ENCODE measurements around the gene SMIM41.
A peak's percentile ranks its signal among the peaks of the same experiment; 100 is the strongest.

Gene SMIM41

DNA sequence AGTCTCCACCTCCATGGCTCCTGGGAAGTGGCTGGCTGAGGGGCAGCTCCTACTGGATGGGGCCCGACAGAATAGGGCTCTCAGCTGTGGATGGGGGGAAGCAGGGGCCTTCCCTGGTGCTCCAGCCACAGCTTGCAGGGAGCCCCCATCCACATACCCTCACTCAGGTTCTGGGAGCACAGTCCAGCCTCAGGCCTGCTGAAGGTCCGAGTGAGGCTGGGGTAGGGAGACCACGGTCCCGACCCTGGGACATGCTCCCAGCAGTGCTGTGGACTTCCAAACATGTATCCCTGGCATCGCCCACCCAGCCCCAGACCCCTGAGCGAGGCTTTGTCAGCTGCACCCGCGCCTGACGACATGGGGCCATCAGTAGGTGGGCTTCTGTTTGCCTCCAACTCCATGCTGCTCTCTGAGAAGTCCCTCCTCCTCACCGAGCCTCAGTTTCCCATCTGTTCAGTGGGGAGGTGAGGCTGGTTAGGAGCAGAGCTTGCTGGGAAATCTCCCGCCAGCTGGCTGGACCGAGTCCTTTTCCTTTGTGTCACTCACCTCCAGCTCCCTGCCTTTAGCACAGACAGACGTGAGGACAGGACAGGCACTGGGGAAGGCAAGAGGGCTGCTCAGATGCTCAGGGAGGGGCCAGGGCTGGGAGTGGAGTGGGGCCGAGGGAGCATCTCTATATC is 18.9 kb upstream of the SMIM41 start:
- TF ChIP-seq ZNF274 (IDR thresholded peaks at IDR 0.05; ENCODE audit: low read depth, low read length) = no peak
- Histone ChIP-seq H3K9ac (ENCODE audit: insufficient read length, low read depth) (no peak overlapping the region), H3K27me3 (ENCODE audit: insufficient read depth, insufficient read length) (peaks cover 3% of the 10 kb centered on the region), H3K36me3 (ENCODE audit: insufficient read depth, insufficient read length, low read length) (peaks cover 41% of the 10 kb centered on the region), H3K4me3 (ENCODE audit: insufficient read length, low read depth) (no peak overlapping the region), H3K9me3 (ENCODE audit: insufficient read depth, low read length) (no peaks in the 10 kb centered on the region), H3K4me1 (ENCODE audit: insufficient read depth, insufficient read length) (peaks cover 3% of the 10 kb centered on the region)
- no peak for DNase-seq (ENCODE audit: low read depth, low spot score)

DNA sequence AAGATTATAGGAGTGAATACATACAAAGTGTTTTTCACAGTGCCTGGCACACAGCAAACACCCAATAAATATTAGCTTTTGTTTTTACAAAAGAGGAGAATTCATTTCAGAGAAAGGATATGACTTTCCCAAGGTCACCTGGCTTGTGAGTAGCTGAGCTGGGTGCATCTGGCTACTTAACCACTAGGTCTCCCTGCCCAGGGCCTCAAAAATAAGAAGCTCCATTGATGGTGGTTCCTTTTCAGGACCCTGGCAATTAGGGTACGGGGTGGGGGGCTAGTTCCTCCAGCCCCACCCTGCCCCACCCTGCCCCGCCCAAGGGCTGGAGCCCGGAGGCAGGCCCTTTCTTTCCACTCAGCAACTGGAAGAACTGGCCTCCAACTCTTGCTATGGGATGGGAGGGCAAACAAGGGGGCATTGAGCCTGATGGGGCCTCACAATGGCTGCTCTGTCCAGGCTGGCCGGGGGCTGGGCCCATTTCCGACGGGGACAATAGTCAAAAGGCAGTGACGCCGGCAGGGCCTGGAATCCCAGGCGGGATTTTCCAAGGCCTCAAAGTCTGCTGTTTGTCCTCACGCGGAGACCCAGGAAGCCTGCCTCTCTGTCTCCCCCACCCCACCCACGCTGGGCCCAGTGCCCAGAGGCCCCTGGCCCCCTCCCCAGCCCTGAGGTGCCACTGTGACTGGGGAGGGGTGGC is 17.9 kb upstream of the SMIM41 start:
- TF ChIP-seq YY1 (IDR thresholded peaks at IDR 0.05; ENCODE audit: insufficient read depth, insufficient read length) (no peak), ZNF274 (IDR thresholded peaks at IDR 0.05; ENCODE audit: low read depth, low read length) (no peak), SUZ12 (IDR thresholded peaks at IDR 0.05; ENCODE audit: extremely low read depth, insufficient read depth, insufficient read length) (no peak)
- peak overlapping the region; percentile 63 for H3K9ac ChIP-seq (ENCODE audit: insufficient read length, low read depth)
- H3K4me1 ChIP-seq (ENCODE audit: insufficient read depth, insufficient read length) = peaks cover 3% of the 10 kb centered on the region
- no peak for DNase-seq (ENCODE audit: low read depth, low spot score)
- no peak overlapping the region for H3K4me3 ChIP-seq (ENCODE audit: insufficient read length, low read depth)
- H3K27me3 ChIP-seq (ENCODE audit: insufficient read depth, insufficient read length) = peaks cover 3% of the 10 kb centered on the region
- no peaks in the 10 kb centered on the region for H3K9me3 ChIP-seq (ENCODE audit: insufficient read depth, low read length)
- H3K36me3 ChIP-seq (ENCODE audit: insufficient read depth, insufficient read length, low read length) = peaks cover 34% of the 10 kb centered on the region

DNA sequence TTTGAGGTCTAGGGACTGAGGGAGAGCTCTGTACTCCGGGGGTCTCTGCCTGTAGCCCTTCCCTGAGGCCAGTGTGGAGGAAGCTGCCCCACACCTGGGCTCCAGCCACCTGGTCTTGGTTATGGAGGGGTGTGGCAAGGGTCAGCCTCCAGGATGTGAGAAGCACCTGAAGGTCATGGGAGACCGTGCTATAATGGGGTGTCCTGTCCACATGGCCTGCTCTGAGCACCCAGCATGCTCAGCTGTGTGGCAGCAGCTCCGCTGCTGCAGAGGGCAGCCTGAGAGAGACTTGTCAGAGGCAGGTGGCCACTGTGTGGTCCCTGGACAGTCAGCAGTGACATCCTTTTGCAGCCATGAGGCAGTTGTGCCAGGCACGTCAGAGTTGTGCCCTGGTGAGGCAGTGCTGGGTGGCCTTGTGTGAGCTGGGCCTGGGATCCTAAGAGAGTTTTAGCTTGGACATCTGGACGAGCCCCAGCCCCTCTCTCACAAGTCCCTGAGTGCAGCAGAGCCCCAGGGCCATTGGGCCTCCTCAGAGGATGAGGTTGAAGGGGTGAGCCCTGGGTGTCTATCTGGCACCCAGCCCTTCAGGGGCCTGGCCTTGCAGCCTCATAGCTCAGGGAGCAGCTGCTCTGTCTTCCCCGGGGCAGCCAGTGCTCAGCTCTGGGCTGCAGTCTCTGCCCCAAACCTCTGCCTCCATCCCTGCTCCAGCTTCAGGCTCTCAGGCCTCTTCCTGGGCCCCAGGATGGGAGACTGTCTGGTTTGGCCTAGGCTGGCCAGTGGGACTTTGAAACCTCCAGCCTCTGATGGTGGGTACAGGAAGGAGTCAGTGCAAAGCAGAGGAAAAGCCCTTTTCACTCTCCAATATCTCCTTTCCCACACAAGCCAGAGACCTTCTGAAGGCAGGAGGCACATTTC is 17.1 kb upstream of the SMIM41 start:
- Histone ChIP-seq H3K27me3 (ENCODE audit: insufficient read depth, insufficient read length) (peaks cover 3% of the 10 kb centered on the region), H3K36me3 (ENCODE audit: insufficient read depth, insufficient read length, low read length) (peaks cover 25% of the 10 kb centered on the region), H3K9me3 (ENCODE audit: insufficient read depth, low read length) (no peaks in the 10 kb centered on the region), H3K4me1 (ENCODE audit: insufficient read depth, insufficient read length) (peaks cover 3% of the 10 kb centered on the region), H3K9ac (ENCODE audit: insufficient read length, low read depth) (peak overlapping the region; percentile 63), H3K4me3 (ENCODE audit: insufficient read length, low read depth) (no peak overlapping the region)
- DNase-seq (ENCODE audit: low read depth, low spot score) = no peak
- TF ChIP-seq SUZ12 (IDR thresholded peaks at IDR 0.05; ENCODE audit: extremely low read depth, insufficient read depth, insufficient read length) (no peak), YY1 (IDR thresholded peaks at IDR 0.05; ENCODE audit: insufficient read depth, insufficient read length) (no peak), ZNF274 (IDR thresholded peaks at IDR 0.05; ENCODE audit: low read depth, low read length) (no peak)

DNA sequence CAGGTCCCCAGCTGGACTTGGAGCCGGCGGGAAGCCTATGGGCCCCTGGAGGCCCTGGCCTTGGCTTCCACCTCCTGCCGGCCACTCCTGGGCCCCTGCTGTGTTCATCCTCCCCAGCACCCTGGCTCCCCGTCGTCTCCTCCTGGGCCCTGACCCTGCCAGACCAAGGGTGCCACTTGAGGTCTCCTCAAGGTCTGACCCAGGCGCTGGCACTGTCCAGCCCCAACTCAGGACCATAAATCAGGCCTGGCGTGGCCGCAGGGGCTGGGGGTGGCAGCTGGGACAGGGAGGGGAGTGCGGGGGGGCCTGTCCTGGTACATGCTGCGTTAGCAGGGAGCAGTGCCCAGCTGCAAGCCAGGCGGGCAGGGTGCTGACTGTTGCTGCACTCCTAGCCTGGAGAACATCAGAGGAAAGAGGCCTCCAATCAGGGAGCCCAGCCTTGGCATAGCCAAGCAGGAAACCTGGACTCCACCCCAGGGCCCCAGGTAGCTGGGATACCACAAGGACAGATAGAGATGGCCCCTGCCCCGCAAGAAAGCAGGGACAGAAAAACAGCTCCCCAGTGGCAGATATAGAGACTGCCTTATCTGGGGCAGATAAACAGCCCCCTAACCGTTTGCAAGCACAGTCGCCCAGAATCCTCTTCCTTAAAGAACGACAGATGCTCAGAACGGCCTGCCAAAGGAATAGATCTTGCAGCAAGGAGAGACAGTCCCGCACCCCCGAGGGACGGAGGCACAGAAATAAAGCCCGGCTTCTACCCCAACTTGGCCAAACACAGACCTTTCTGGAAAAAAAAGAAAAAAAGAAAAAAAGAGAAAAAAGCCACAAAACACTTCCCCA is 16.2 kb upstream of the SMIM41 start:
- TF ChIP-seq ZNF274 (IDR thresholded peaks at IDR 0.05; ENCODE audit: low read depth, low read length) = no peak
- no peak for TF ChIP-seq YY1 (IDR thresholded peaks at IDR 0.05; ENCODE audit: insufficient read depth, insufficient read length)
- no peak for TF ChIP-seq SUZ12 (IDR thresholded peaks at IDR 0.05; ENCODE audit: extremely low read depth, insufficient read depth, insufficient read length)
- peaks cover 18% of the 10 kb centered on the region for H3K36me3 ChIP-seq (ENCODE audit: insufficient read depth, insufficient read length, low read length)
- H3K27me3 ChIP-seq (ENCODE audit: insufficient read depth, insufficient read length) = peaks cover 3% of the 10 kb centered on the region
- no peak overlapping the region for H3K4me3 ChIP-seq (ENCODE audit: insufficient read length, low read depth)
- peaks cover 3% of the 10 kb centered on the region for H3K4me1 ChIP-seq (ENCODE audit: insufficient read depth, insufficient read length)
- H3K9me3 ChIP-seq (ENCODE audit: insufficient read depth, low read length) = no peaks in the 10 kb centered on the region
- DNase-seq (ENCODE audit: low read depth, low spot score) = no peak
- H3K9ac ChIP-seq (ENCODE audit: insufficient read length, low read depth) = no peak overlapping the region

DNA sequence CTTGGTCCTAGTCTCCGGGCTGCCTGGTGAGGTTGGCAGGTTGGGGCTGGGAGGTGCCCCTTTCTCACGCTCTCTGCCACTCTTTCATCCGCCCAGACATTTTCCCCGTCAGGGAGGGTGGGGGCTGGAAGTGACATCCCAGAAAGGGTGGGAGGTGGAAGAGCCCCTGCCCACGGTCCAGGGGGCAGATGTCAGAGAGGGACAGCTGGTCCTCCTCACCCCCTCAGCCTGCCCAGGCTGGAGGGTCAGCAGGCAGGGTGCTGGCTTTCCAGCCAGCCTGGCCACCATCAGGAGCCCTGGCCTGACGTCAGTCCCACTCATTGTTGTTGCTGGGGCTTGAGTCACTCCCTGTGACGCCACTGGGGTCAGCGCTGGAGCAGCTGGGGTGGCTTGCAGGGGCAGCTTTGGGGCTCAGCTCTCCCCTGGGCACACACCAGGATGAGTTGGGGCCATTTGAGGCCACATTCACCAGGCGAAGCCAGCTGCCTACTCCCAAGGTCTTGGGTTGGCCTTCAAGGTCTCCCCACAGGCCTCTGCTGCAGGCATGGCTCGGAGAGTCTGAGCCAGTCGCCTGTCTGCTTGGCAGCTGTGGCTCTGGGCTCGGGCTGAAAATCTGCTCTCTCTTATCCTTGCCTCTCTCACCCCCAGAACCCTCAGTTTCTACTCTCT is 15.4 kb upstream of the SMIM41 start:
- H3K4me1 ChIP-seq (ENCODE audit: insufficient read depth, insufficient read length) = peaks cover 3% of the 10 kb centered on the region
- no peak for DNase-seq (ENCODE audit: low read depth, low spot score)
- no peaks in the 10 kb centered on the region for H3K9me3 ChIP-seq (ENCODE audit: insufficient read depth, low read length)
- TF ChIP-seq YY1 (IDR thresholded peaks at IDR 0.05; ENCODE audit: insufficient read depth, insufficient read length) = no peak
- TF ChIP-seq ZNF274 (IDR thresholded peaks at IDR 0.05; ENCODE audit: low read depth, low read length) = no peak
- TF ChIP-seq SUZ12 (IDR thresholded peaks at IDR 0.05; ENCODE audit: extremely low read depth, insufficient read depth, insufficient read length) = no peak
- no peak overlapping the region for H3K9ac ChIP-seq (ENCODE audit: insufficient read length, low read depth)
- H3K4me3 ChIP-seq (ENCODE audit: insufficient read length, low read depth) = no peak overlapping the region
- peaks cover 3% of the 10 kb centered on the region for H3K27me3 ChIP-seq (ENCODE audit: insufficient read depth, insufficient read length)
- H3K36me3 ChIP-seq (ENCODE audit: insufficient read depth, insufficient read length, low read length) = peaks cover 10% of the 10 kb centered on the region

DNA sequence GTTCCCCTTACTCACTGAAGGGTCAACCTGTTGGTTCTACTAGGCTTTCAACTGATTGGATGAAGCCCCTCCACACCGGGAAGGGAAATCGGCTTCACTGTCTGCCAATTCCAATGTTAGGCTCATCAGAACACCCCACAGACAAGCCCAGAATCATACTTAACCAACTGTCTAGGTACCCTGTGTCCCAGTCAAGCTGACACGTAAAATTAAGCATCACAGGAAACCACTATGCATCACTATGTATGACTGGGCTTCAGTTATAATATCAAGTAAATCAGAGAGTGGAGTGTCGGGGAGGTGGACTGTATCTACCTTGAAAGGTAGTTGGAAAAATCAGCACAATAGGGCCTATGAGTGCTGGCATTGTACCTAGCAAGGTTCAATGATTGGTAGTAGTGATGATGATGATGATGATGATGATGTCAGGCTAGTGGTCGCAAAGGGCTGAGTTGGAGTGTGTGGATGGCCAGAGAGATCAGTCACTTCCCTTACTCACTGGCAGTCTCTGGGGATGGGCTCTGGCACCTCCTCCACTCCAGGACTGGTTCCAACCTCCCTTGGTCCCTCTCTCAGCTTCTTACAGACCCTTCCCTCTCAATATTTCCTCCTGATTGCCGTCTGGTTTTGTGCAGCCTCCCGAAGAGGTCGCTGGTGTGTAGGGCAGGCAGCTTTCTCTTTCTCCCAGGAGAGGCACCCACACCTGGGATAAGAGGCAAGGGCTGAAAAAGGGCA is 13.0 kb upstream of the SMIM41 start:
- TF ChIP-seq SUZ12 (IDR thresholded peaks at IDR 0.05; ENCODE audit: extremely low read depth, insufficient read depth, insufficient read length) = no peak
- TF ChIP-seq ZNF274 (IDR thresholded peaks at IDR 0.05; ENCODE audit: low read depth, low read length) = no peak
- no peak for TF ChIP-seq YY1 (IDR thresholded peaks at IDR 0.05; ENCODE audit: insufficient read depth, insufficient read length)
- Histone ChIP-seq H3K4me3 (ENCODE audit: insufficient read length, low read depth) (no peak overlapping the region), H3K9me3 (ENCODE audit: insufficient read depth, low read length) (no peaks in the 10 kb centered on the region), H3K9ac (ENCODE audit: insufficient read length, low read depth) (no peak overlapping the region), H3K4me1 (ENCODE audit: insufficient read depth, insufficient read length) (peaks cover 4% of the 10 kb centered on the region), H3K27me3 (ENCODE audit: insufficient read depth, insufficient read length) (peaks cover 3% of the 10 kb centered on the region), H3K36me3 (ENCODE audit: insufficient read depth, insufficient read length, low read length) (peaks cover 8% of the 10 kb centered on the region)
- no peak for DNase-seq (ENCODE audit: low read depth, low spot score)
